Inflammatory macrophage treated with lipopolysaccharide for 1 hour (primary cell): Measurements from ENCODE around the gene NYAP1.
"Not testable (repeated sequence)": the region's sequence is repeated elsewhere in the genome, so short reads cannot be mapped to it uniquely, and the experiment has no call there.

Experiments used
- DNase-seq, 2 donors: peaks; one replicate each; pipeline ENCODE4 v3.0.0-alpha.2; 2020 to 2022

The NYAP1 gene

DNA sequence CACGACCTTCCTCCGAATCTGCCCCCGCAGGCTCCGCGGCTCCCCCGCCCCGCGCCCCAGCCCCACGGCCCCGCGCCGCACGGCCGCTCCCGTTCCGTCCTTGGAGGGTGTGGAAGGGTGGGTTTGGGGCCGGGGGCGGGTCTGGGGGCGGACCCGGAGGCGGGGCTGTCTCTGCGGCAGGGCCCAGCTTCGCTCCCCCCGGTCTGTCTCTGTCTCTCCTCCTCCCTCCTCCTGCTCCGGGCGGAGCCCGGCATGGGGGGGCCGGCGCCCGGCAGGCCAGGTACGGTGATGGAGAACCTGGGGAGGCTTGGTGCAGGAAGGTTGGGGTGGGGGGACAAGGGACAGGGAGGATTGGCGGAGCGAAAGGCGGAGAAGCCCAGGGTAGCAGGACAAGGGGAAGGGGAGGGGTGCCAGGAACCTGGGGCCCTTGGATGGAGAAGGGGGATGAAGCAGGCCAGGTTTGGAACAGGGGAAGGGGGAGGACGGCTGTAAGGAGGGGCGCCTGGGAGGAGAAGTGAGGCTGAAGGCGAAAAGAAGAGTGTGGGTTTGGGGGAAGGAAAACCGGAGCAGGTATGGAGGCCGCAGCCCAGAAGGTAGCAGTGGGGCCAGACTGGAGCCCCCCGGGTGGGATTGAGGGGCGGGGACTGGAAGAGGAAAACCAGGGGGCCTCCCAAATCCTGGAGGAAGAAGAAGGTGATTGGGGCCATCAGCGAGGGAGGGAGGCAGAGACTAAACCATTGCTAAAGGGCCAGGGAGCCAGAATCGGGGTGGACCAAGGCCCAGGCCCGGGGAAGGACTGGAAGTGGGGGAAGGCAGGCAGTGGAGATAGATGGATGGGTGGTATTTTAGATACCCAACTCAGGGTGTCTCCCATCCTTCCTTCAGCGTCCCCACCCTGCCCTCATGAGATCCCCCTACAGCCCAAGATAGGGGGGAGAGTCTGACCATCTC lies at the start of gene NYAP1:
TSS of gene NYAP1 (plus strand) at position 206 of the 951 bp plus-strand sequence. CDS start 1,385 bp downstream, outside the sequence.
- DNase-seq: no peak

DNA sequence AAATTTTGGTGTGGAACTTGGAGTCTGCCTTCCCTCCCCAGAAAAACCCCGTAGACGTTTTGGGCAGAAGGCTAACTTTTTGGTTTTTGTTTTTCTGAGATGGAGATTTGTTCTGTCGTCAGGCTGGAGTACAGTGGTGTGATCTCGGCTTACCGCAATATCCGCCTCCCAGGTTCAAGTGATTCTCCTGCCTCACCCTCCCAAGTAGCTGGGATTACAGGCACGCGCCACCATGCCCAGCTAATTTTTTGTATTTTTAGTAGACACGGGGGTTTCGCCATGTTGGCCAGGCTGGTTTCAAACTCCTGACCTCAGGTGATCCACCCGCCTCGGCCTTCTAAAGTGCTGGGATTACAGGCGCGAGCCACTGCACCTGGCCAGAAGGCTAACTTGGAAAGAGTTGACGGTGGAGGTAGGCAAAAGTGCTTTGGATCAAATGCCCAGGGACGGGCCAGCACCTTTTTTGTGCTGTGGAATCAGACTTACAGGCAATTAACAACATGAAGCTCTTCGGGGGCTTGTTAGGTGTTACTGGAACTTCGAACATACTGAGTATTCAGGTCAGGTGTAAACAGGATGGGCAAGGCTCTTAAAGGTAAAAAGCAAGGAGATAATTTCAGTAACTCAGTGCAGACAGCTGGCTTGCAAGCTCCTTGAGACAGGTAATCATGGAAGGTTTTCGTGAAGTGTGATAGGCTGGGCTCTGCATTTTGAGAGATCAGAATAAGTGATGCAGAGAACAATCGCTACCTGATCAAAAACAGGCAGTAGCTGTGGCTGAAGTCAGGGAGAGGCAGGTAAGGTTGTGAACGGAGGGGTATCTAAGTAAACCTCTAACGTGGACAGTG lies 49.2 kb upstream of the NYAP1 start:
- no peak for DNase-seq

DNA sequence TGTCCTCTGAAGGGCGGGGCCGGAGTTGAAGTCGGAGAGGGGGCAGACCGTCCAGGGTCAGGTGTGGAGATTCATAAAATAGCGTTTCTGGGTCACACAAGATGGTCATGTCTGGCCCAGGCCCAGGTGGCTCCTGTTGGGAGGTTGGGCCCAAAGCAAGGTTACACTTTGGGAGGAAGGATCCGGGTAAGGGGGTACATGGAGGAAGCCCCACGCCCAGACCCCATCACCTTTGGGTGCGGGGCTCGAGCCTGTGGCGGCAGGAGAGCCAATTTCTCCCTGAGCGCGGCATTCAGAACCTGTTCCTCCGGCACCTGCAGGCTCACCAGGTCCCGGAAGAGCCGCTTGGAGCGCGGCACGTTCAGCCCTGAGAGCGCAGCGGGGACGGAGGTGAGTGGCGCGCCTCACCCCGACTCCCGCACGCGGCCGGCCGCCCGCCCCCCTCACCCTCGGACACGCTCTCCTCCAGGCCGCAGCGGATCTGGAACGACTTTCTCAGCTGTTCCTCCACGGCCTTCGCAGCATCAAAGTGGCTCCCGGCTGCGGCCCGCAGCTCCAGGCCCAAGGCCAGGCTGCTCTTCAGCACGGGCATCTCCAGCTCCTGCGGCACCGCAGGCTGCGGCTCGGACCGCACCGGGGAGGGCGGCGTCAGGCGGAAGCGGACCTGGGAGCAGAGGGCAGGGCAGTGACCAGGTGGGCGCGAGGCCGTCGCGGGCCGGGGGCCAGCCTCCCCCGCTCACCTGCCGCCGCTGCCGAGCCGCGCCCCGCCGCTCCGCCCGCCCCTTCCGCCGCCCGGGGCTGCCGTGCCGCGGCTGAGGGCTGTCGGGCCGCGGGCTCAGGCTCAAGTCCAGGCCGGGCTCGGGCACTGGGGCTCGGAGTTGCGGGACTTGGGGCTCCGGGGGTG lies 48.1 kb upstream of the NYAP1 start:
- no peak for DNase-seq

DNA sequence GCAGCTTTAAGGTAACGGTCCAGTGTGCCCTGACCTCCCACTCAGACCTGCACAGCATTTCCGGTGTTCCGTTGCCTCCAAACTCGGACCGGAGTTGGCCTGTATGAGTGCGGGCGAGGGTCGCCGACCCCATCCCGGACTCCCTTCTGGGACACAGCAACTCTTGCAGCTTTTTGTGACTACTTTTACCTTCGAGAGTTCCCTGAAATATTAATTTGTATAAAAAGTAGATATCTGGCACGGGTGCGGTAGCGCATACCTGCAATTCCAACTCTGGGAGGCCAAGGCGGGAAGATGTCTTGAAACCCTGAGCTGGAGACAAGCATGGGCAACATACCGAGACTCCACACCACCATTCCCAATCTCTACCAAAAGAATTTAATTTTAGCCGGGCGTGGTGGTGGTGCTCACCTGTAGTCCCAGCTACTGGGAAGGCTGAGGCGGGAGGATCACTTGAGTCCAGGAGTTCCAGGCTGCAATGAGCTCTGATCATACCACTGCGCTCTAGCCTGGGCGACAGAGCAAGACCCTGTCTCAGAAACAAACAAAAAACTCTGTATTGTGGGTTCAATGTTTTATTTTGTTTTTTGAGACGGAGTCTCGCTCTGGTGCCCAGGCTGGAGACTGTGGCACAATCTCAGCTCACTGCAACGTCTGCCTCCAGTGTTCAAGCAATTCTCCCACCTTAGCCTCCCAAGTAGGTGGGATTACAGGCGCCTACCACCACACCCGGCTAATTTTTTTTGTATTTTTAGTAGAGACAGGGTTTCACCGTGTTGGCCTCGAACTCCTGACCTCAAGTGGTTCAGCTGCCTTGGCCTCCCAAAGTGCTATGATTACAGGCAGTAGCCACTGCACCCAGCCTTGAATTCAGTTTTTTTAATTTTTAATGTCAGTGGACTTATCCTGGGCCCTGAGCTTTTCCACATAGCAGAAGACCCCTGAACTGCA lies 46.3 kb upstream of the NYAP1 start:
- no peak for DNase-seq

DNA sequence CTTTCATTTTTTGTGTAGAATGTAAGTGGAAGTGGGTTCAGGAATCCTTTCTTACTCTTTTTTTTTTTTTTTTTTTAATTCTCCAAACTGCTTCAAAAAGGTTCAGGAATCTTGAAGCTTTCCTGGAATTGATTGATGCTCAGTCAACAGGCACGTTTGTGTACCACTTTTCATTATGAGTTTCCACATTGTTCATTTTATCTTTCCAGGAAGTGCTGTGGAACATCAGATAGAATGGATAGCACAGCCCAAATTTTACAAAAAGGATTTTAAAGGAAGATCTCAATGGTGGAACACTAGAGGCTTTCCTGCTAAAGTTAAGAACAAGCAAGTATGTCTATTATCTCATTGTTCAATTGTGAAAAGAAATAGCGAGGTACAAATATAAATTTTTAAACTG lies 45.6 kb upstream of the NYAP1 start:
- no peak for DNase-seq

DNA sequence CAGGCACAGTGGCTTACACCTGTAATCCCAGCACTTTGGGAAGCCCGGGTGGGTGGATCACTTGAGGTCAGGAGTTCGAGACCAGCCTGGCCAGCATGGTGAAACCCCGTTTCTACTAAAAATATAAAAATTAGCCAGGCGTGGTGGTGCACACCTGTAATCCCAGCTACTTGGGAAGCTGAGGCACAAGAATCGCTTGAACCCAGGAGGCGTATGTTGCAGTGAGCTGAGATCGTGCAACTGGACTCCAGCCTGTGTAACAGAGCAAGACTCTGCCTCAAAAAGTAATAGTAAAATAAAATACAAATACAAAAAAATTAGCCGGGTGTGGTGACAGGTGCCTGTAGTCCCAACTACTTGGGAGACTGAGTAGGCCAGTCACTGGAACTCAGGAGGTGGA lies 45.0 kb upstream of the NYAP1 start:
- DNase-seq: not testable (repeated sequence)

DNA sequence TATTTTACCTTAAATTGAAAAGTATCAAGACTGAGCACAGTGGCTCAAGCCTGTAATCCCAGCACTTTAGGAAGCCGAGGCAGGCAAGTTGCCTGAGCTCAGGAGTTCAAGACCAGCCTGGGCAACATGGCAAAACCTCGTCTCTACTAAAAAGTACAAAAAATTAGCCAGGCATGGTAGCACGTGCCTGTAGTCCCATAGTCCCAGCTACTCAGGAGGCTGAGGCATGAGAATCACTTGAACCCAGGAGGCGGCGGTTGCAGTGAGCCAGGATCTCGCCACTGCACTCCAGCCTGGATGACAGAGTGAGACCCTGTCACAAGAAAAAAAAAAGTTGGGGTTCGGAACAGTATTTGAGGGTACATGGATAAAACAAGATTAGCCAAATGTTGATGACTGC lies 44.5 kb upstream of the NYAP1 start:
- DNase-seq: not testable (repeated sequence)

DNA sequence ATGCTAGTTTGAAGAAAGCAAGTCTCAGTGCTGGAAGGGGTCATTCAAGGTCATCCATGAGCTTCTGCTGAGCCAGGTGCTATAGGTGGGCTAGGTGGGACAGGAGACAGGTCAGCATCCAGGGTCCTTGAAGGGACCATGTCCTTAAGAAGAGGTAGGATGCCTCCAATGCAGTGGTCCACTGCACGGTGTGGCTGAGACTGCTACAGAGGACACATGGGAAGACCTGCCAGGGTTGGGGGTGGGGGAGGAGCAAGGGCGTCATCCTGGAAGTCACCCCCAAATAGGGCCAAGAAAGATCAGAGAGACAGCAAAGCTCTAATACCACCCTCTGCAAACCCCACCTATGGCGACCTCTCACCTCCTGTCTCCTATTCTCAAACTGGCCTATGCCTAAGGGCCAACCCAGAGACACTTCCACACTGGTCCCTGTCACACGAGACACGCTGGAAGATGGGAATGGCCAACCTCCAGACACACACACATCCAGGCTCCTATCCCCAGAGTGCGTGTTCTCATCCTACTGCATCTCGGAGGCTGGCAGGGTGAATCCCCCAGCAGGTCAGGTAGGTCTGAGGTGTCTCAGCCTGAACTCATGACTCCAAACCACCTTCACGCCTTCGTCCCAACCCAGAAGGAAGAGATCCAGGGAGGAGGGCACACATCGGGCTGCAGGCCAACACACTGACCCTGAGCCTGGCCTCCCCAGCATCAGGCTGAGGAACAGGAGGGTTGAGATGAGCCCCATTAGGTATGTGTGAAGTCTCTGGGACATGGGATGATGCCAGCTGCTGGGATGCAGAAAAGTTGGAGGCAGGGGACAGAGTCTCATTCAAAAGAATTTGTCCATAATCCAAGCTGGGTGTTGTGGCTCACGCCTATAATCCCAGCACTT lies 41.8 kb upstream of the NYAP1 start:
- no peak for DNase-seq

DNA sequence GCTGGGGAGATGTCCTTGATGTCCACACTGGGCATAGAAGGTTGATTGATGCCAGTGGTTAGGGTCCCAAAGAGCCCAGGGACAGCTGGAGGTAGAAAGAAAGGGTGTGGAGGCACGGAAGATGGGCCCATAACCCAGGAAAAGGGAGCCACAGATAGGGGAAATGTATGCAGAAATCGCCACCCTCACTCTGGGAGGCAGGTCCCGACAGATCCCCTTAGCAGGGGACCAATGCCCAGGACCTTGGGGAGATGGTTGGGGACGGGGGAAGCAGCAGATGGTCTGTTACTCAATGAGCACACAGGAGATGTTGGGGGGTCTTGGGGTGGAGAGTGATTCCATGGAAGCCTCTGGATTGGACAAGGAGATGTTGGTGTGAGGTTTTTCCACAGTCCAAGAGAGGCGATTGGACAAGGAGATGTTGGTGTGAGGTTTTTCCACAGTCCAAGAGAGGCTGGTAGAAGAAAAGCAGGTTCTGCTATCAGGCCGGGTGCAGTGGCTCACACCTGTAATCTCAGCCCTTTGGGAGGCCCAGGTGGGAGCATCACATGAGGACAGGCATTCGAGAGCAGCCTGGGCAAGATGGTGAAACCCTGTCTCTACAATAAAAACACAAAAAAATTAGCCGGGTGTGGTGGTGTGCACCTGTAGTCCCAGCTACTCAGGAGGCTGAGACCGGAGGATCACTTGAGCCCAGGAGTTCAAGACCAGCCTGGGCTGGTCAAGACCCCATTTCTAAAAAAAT lies 40.5 kb upstream of the NYAP1 start:
- DNase-seq: no peak

DNA sequence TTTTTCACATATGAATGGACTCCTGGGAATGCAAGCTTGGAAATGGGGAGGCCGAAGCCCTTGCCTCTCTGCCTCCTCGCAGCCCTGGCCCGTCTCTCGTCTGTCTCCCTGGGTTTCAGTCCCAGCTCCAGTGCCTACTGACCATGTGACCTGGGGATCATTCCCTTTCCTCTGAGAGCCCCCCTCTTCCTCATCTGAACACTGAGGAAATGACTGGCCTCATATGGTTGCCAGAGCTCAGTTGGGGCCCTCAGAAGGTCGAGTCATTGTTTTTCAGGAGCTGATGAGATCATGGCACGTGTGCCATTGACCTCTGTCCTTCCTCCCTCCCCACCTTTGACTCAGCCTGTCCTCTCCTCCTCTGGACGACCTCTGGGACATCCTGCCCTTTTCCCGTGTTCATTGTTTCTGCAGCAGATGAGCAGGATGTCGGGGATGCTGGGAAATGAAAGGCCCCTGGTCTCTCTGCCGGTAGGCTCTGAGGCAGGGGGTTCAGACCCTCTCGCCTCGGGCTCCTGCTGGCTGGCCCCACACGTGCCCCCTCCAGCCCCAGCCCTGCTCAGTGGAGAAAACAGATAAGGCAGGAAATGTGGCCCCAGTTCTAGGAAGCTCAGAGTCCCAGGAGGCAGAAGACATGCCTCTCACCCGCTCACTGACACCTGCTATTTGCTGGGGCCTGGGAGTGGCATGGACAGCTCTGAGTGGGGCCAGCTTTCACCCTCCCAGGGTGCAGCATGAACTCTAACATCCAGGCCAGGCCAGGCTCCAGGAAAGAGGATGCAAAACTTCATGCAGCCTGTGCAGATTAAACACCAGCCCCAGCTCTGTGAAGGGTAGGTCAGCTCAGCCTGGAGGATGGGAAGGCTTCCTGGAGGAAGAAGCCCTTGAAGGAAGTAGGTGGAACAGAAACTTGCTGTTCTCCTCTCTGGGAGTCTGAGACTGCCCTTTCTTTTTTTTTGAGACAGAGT lies 39.1 kb upstream of the NYAP1 start:
- DNase-seq: peak; percentile 45 to 63

DNA sequence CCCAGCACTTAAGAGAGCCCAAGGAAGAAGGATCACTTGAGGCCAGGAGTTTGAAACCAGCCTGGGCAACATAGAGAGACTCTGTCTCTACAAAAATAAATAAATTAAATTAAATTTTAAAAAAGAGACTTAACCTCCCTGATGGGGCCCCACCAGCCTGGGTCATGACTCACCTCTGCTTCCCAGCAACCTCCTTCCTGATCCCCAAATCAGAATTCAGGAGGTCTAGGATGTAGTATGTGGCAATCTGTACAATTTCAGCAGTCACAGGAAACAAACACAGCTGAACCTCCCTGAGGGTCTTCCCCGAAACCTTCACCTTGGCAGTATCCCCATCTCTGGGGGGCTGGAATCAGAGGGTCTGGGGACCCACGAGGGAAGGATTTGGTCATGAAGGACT lies 37.7 kb upstream of the NYAP1 start:
- no peak for DNase-seq

DNA sequence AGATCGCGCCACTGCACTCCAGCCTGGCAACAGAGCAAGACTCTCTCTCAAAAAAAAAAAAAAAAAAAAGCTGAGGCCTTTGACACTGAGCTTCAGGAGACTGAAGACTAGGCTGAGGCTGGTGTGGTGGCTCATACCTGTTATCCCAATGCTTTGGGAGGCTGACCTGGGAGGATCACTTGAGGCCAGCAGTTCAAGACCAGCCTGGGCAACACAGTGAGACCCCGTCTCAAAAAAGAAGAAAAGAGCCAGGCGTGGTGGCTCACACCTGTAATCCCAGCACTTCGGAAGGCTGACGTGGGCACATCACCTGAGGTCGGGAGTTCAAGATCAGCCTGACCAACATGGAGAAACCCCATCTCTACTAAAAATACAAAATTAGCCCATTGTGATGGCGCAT lies 36.4 kb upstream of the NYAP1 start:
- not testable (repeated sequence) for DNase-seq

DNA sequence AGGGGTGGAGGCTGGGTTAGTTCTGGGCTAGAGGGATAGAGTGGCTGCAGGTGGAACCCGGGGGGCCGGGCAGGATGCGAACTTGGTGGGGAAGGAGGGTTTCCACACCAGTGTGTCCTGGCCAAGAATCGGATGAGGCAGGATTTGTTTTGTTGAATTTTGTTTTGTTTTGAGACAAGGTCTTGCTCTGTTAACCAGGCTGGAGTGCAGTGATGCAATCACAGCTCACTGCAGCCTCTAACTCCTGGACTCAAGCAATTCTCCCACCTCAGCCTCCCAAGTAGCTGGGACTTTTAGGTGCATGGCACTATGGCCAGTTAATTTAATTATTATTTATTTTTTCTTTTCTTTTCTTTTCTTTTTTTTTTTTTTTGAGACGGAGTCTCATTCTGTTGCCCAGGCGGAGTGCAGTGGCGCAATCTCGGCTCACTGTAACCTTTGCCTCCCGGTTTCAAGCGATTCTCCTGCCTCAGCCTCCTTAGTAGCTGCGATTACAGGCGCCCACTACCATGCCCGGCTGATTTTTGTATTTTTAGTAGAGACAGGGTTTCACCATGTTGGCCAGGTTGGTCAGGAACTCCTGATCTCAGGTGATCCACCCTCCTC lies 34.4 kb upstream of the NYAP1 start:
- DNase-seq: no peak

DNA sequence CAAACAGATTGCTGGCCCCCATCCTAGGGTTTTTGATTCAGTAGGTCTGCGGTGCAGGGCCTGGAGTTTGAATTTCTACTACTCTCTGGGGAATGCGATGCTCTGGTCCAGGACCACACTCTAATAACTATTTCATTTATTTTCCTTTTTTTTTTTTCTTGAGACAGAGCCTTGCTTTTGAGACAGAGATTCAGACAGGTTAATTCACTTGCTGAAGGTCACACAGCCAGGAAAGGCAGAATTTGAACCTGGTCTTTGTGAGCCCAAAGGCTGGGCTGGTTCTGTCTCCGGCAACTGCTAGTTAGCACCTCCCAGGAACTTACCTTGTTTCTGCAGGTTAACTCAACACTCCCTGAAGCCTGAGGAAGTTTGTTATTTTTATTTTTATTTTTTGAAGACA lies 31.2 kb upstream of the NYAP1 start:
- no peak for DNase-seq

DNA sequence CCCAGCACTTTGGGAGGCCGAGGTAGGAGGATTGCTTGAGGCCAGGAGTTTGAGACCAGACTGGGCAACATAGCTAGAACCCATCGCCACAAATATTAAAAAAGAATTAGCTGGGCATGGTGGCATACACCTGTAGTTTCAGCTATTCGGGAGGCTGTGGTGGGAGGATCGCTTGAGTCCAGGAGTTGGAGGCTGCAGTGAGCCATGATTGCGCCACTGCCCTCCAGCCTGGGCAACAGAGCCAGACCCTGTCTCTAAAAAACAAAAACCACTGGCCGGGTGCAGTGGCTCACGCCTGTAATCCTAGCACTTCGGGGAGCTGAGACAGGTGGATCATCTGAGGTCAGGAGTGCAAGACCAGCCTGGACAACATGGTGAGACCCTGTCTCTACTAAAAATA lies 29.9 kb upstream of the NYAP1 start:
- not testable (repeated sequence) for DNase-seq

DNA sequence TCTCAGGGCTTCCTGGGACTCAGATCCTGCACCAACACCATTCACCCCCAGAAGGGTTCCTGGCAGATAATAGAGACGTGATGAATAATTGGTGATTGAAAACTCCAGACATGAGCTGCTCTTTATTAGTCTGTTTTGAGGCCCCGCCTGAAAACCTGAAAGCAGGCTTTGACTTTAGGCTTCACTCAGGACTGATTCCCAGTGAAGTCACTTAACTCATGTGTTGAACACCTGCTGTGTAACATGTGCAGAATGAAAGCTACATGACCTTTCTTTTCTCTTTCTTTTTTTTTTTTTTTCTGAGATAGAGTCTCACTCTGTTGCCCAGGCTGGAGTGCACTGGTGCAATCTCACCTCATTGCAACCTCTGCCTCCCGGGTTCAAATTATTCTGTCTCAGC lies 28.5 kb upstream of the NYAP1 start:
- no peak for DNase-seq

DNA sequence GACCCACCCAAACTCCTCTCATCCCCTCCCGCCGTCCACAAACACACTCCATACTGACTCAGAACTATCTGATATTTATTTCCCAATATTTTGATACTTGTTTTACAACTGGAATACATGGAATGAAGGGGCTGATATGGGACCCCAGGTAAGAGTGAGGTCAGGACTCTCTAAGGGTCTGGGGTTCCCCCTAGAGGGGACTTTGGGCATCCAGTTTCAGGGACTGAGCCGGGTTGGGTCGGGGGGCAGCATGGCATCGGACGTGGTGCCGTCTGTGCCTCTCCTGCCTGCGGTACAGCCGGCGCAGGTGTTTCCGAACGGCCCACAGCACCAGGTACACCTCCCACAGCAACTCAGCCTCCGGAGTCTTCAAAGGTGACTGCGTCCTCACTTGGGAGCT lies 27.2 kb upstream of the NYAP1 start:
- no peak for DNase-seq

DNA sequence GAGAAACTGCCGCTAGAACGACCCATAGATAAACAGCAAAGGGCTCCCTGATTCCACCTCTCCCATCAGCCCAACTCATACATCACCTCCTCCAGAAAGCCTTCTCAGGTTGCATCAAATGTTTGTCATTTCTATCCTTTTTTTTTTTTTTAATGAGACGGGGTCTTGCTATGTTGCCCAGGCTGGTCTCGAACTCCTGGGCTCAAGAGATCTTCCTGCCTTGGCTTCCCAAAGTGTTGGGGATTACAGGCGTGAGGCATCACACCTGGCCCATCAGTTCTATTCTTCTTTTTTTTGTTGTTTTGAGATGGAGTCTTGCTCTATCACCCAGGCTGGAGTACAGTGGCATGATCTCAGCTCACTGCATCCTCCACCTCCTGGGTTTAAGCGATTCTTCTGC lies 26.7 kb upstream of the NYAP1 start:
- no peak for DNase-seq
